Inflammatory macrophage treated with lipopolysaccharide for 1 hour (primary cell): ENCODE measurements around the gene BRMS1.
"Not testable (repeated sequence)": the region's sequence is repeated elsewhere in the genome, so short reads cannot be mapped to it uniquely, and the experiment has no call there.

Source experiments
- DNase-seq, 2 donors: peaks; one replicate each; pipeline ENCODE4 v3.0.0-alpha.2; 2020 to 2022

BRMS1 gene, protein sequence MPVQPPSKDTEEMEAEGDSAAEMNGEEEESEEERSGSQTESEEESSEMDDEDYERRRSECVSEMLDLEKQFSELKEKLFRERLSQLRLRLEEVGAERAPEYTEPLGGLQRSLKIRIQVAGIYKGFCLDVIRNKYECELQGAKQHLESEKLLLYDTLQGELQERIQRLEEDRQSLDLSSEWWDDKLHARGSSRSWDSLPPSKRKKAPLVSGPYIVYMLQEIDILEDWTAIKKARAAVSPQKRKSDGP

DNA sequence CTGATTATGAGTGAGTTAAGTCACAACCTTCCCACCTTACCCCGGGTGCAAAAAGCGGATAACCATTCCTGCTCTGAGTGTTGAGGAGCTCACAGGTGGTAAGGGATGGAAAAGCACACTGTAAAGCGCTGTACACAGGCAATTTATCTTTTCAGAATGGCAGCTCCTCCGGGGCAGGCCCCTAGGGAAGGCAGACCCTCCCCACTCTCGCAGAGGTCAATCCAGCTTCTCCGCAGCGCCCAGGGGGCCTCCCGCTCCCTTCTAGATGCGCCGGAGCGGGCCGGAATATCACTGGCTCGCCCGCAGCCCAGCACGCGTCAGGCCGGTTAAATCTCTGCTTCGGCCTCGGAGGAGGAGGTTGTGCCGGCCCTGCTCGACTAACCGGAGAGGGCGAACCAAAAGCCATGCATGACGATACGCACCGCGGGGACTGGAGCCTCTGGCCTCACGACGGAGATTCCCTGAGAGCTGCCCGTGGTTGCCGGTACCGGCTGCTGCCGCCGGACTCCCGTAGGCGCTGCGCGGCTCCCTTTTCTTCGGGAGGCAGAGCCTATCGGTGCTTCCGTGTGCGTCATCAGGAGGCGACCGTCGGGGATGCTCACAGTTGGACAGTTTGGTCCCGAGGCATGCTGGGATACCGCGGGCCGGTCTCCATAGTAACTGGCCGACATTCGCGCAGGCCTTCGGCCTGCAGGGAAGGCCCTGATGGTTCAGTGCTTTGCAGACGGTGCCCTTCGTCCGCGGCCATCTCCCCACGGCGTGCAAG, at the start of gene BRMS1:
BRMS1 (minus strand) TSS at position 555 of the 766 bp plus-strand sequence. CDS start 2,870 bp downstream, outside the sequence.
- peak; percentile 93 to 98 for DNase-seq

DNA sequence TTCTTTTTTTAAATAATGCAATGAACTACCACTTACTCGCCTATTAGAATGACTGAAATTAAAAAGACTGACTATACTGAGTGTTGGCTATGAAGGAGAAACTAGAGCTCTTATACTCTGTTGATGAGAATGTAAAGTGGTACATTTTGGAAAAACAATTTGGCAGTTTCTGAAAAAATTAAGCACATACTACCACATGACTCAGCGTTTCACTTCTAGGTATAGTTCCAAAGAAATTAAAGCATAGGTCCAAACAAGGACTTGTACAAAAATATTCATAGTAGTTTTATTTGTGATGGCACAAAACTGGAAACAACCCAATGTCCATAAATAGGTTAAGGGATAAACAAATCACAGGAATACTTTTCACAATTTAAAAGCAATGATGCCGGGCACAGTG, 49.0 kb upstream of the BRMS1 start:
- no peak for DNase-seq

DNA sequence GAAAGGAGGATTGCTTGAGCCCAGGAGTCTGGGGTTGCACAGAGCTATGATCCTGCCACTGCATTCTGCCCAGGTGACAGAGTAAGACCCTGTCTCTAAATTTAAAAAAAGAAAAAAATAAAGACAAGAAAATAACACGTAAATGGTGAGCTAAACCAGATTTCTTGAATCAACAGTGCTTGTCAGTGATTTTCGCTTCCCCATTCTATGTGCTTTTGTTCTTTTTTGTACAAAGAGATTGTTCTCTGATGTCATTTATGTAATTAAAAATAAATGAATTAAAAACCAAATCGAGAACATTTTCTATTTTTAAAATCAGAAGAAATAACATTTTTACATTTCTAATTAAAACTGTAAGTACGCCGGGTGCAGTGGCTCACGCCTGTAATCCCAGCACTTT, 46.4 kb upstream of the BRMS1 start:
- no peak for DNase-seq

DNA sequence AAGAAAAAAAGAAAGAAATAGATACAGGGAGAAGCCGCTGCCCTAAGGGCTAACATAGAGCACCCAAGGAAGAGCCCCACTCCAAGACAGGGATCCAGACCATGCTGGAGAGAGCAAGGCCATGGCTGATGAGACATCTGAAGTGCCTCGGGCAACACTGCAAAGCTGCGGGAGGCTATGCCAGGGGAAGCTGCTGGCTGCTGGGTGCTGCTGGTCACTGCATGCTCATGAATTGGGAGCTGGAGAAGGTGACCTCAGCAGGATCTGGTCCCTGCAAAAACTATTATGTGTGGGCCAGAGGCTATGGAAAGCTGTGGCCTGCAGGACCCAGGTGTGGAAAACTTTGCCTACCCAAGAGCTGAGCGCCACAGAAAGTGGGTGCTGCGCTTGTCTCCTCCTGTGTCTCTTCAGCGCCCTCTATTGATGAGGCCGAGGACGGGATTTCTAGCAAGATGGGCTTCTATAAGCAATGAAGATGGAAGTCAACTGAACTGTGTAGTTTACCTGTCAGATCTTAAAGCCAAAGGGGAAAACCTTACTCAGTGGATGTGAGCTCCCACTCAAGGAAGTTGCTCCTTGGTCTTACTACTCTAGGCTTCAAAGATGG, 44.0 kb upstream of the BRMS1 start:
- peak; percentile 58 to 84 for DNase-seq

DNA sequence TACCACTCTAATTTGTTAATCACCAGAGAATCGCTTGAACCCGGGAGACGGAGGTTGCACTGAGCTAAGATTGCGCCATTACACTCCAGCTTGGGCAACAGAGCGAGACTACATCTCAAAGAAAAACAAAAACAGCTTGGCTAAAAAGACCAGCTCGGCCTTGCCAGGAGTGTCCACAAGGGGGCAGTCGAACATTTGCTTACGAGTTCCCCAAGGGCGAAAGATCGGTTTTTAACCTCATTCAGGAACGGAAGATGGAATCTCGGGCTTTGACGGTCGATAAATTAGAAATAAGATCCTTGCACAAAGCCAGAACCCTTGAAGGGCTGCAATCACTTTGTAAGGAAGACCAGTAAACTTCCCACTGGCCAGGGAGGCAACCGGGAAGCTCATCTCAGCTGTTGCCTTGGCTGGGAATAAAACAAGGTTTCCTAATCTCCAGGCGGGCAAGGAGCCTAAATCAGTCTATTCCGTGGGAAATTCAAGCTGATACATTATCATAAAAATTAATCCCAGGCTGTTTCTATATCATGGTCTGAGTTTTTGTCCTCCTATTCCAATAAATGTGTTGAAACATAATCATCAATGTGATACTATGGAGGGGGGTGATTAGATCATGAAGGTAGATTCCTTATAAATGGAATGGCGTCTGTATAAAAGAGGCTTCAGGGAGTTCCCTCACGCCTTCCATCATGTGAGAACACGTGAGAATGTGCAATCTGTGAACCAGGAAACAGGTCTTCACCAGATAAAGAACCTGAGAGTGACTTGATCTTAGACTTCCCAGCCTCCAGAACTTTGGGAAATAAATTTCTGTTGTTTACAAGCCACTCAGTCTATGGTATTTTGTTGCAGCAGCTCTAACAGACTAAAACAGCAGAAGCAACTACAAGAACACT, 41.5 kb upstream of the BRMS1 start:
- DNase-seq: peak; percentile 58 to 98

DNA sequence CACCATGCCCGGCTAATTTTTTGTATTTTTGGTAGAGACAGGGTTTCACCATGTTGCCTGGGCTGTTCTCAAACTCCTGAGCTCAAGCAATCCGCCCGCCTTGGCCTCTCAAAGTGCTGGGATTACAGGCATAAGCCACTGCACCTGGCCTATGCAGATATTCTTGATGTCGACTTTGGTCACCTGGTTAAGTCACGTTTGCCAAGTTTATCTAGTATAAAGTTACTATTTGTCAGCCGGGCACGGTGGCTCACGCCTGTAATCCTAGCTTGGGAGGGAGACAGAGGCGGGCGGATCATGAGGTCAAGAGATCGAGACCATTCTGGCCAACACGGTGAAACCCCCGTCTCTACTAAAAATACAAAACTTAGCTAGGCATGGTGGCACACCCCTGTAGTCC, 39.4 kb upstream of the BRMS1 start:
- DNase-seq: not testable (repeated sequence)

DNA sequence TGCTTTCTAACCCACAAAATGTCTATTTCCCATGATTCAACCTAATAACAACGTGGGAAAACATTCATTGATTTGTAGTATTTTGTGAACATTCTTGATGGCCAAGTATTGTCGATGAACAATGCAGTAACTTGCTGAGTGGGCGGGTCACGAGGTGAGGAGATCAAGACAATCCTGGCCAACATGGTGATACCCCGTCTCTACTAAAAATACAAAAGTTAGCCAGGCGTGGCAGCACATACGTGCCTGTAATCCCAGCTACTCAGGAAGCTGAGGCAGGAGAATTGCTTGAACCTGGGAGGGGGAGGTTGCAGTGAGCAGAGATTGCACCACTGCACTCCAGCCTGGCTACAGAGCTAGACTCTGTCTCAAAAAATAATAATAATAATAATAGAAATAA, 35.4 kb upstream of the BRMS1 start:
- DNase-seq: peak in 1 of 2 donors; percentile 16

DNA sequence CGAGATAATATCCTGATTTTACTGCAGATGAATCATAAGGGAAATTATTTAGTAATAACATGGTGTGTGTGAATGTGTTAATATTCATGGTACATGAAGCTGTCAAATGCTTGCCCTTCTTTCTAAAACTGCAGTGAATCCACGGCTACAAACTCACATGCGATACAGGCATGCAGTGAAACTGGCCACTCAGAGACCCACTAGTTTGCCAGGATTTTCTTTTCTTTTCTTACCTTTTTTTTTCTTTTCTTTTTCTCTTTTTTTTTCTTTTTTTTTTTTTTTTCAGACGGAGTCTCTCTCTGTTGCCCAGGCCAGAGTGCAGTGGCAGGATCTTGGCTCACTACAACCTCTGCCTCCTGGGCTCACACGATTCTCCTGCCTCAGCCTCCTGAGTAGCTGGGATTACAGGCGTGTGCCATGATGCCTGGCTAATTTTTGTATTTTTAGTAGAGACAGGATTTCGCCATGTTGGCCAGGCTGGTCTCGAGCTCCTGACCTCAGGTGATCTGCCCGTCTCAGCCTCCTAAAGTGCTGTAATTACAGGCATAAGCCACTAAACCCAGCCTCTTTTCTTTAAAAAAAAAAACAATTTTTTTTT, 28.9 kb upstream of the BRMS1 start:
- not testable (repeated sequence) for DNase-seq

DNA sequence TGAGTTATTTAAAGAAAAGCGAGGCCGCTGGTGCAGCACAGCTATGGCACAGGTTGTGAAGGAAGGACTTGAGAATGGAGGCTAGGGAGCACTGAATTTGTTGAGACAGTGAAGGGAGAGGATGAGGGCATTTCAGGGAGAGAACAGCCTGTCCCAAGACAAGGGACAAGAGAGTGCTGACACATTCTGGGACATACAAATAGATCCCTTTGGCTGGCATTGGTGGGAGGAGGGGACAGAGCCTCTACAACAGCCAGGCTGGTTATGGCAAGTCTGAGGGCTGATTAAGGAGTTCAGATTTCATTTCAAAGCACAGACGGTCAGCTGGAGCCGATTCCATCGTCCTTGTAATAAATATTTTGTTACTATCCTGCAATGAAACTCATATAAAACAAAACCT, 28.4 kb upstream of the BRMS1 start:
- no peak for DNase-seq

DNA sequence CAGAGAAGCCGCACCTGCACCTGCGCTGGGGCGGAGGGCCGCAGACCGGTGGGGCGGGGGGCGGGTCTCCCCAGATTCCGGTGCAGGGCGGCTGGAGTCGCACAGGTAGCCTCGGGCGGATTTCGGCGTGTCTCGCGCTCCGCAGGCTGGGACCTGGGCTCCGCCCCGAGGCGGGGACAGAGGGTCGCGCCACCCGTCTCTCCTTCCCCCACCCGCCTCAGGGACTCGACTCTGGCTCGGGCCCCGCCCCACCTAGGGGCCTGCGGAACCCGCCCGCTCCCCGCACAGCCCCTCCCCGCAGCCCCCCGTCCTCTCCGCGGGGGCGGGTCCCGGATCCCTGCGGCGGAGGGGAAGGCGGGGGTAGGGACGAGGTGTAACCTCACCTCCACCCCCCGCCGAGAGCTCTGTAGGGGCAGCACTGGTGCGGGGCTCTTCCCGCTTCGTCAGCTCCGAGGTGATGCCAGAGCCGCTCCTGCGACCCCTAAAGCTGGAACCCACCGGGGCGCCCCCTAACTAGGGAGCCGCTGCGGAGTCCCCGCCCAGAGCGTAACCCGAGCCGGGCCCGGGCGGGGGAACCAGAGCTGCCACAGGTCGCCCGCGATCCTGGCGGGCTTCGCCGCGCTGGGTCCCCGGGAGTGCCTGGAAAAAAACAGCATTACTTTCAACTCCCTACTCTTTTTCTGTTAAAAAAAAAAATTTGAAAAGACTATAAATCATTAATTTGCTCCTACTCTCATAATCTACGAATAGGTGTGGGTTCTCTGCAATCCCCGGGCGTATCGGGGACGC, 26.9 kb upstream of the BRMS1 start, which contains the start of gene SLC29A2:
SLC29A2 (minus strand) TSS at position 134 of the 789 bp plus-strand sequence. CDS start 169 bp downstream, outside the sequence.
- DNase-seq: no peak

DNA sequence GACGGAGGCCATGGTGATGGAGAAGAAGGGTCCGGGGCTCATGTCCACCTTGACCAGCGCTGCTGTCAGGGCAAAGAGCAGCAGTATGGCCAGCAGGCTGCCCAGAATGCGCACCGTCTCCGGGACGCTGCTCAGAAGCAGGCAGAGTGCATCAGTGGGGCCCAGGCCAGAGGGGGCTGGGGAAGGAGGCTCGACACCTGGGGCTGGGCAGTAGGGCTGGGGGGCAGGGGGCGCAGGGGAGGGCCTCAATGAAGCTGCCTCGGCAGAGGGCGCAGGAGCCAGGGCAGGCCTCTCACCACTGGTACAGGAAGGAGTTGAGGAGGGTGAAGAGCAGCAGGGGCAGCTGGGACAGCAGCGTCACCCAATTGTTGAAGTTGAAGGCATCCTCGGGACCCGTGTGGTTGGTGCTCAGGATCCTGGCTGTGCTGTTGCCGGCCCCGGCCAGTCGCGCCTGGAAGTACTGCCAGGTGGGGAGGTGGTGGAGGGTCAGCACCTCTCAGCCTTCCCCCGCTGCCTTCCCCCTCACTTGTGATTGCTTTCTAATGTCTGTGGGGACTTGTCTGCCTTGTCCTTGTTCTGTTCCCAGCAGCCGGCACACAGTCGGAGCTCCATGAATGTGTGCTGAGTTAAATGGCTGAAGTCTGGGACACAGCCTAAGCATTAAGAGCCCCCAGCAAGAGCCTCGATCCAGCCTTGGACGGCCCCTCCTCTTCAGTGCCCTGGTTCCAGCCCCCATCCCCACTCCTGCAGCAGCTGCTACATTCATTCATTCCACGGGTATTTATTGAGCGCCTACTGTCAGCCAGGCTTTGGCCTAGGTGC, 24.4 kb upstream of the BRMS1 start:
- no peak for DNase-seq

DNA sequence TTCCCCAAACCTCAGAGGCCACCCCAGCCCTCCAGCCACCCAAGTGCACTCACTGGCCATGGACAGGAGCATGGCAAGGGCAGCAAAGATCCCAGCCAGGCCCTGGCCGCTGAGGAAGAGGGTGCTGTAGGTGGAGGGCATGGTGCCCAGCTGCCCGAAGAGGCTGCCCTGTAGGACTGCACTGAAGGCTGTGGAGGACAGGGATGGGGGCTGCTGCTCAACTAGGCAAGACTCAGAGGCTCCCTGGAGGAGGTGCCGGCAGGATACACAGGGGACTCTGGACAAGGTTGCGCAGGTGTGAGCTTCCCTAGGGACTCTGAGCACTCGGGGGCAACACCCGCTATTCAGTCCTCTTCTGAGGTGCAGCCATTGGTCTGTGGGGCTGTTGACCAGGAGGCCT, 23.6 kb upstream of the BRMS1 start:
- DNase-seq: no peak

DNA sequence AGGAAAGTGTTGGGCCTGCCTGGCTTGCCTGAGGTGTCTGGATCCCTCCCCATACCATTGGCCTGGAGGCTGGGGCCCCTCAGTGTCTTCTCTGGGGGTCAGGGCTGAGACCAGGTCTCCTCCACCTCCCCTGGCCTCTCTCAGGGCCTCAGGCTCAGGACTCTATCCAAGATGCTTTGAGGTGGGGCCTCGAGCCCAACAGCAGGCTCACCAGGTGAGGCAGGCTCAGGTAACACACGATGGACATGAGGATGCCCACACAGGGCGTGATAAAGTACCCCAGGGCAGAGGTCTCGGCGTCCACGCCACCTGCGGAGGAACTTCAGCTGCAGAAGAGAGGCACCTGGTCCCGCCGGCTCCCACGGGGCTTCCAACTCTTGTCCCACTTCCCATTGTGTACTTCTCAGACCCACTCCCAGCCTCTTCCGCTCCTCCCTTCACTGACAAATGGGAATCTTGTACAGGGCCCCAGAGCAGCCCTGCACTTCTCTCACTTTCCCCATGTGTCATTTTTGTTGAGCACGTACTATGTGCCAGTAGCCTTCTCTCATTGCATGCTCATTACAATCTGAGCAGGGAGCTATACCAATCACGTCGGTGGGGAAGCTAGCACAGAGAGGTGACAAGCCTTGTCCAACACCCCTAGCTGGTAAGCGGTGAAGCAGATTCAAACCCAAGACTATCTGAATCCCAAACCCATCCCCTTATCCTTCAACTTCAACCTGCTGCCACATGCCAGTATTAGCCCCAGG, 22.8 kb upstream of the BRMS1 start:
- no peak for DNase-seq

DNA sequence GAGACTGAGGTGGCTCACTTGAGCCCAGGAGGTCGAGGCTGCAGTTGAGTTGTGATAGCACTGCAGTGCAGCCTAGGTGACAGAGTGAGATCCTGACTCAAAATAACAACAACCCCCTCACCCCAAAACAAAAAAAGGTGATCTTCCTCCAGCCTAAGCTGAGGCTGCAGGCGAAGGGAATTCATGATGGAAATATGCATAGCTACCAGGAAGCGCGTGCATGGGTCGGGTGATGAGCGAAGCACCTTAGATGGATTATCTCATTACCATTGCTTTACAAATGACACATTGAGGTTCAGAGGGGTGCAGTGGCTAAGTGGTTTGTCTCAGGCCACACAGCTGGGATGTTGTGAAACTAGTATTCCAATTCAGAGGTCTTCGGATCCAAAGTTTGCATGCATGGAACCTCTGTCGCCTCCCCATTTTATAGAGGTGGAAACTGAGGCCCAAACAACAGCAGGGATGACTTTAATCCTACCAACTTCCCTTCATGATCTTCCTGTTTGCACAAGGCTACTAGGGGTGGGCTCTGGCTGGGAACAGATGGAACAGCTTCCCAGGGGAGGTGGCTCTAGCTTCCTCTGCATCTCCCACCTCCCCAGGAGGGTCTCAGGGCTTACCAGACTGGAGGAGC, 22.1 kb upstream of the BRMS1 start:
- no peak for DNase-seq

DNA sequence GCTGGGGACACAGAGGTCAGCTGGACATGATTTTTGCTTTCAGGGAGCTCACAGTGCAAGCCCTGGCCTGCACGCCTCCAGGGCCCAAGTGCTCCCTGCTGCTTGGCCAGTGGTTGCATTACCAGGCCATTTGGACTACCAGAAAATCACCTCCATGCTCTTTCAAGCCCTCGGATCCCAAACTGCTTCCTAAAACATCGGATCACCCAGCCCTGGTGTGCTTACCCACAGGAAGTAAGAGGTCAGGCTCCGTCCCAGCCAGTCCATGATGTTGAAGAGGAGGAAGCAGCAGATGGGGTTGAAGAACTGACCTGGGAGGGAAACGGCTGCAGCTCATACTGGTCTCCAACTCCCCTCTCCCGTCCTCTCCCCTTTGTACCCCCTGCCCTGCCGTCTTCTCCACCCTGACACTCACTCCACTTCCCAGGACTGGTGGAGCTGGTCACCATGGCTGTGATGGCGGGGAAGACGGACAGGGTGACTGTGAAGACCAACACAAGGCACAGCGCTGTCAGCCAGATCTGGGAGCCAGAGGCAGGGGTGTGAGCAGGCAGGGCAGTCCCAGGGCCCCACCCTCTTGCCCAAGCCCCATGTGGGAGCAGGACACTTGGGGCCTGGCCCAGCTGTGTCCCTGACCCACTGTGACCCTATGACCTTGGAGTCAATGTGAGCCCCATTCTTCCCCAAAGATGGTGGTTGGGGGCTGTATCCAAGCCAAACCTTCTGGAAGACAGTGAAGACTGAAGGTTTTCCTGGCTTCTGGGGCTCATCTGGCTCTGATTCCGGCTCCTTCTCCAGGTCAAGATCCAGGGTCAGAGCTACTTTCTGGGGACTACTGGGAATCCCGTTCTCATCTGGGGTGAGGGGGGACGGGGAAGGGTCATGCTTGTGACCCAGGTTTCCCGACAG, 21.1 kb upstream of the BRMS1 start:
- DNase-seq: no peak

DNA sequence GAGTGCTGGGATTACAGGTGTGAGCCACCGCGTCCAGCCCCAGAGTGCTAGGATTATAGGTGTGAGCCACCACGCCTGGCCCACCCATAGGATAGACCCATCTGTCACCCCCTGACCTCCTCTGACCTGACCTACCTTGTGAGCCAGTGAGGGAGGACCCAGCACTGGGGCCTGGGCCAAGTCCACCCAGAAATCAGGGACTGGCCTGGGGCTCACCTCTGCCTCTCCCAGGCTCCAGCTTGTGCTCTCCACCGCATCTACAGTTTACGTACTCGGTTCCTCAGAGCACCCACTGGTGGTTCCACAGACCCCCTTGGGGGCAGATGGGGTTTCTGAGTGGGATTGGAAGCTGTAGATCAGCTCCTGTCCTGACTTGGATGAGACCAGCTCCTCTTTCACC, 20.3 kb upstream of the BRMS1 start:
- DNase-seq: no peak

DNA sequence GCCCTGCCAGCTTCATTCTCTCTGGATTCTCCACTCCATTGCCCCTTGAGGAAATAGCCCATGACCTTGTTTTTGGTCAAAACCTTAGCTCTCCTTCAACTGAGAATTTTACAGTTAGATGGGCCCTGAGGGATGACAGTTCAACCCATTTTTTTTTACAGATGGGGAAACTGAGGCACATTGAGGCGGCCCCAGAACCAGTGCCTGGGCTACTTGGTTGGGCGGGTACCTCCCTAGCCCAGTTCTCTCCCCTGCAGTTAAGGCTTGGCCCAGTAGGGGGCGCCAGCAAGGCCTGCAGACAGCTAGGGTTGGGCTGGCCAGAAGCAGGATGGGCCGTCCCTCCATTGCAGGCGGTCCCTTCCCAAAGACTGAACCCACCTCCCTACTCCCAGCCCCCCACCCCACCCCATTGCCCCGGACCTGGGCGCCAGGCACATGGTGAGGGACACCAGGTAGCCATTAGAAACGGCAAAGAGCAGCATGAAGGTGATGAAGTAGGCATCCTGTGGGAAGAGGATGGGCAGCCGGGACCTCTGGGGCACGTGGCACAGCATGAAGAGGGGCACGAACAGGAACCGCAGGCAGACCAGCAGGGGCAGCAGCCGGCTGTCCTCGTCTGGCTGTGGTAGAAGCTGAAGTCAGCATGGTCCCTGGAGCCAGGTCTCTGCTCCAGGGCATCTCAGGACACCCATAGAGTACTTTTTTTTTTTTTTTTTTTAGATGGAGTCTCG, 19.1 kb upstream of the BRMS1 start:
- peak in 1 of 2 donors; percentile 86 for DNase-seq

DNA sequence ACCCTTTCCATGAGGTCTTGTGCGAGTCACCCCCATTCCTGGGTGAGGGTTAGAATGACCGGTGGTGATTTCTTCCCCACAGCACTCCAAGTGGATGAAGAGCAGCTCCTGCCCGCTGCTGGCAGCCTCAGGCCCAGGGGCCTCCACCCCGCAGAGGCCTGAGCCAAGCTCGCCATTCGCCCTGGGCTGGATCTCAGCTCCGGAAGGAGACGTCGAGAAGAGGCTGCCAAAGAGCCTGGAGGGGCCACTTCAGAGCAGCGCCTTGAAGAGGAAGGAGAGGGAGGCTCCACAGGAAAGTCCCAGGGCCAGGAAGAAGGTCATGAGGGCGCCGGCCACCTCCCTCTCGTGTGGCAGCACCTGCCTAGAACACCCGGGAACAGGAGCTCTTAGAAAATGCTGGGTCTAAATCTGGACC, 18.3 kb upstream of the BRMS1 start:
- no peak for DNase-seq
